Fibroblast of skin of scalp (primary cell): Measurements from ENCODE around the gene SCGB1C2.
"Not testable (repeated sequence)": the region's sequence is repeated elsewhere in the genome, so short reads cannot be mapped to it uniquely, and the experiment has no call there.

Source experiments
- DNase-seq: peaks from one replicate; pipeline ENCODE4 v3.0.0-alpha.2; 2013

SCGB1C2 gene

DNA sequence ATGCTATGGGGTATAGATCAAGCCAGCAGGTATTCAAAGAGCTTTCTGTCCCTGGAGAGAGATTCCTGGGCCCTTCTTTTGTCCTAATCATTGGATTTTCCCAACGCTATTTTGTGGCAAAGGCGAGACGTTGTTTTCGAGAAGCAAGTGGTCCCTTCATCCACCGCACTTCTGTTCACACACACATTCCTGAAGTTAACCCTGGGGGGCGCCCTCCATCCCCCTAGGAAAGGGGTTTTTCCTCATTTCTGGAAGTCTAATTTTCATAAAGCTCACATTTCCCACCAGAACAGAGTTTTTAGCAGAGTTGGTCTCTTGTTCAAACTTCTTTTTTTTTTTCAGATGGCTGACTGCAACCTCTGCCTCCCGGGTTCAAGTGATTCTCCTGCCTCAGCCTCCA is 11.9 kb downstream of the SCGB1C2 start:
- no peak for DNase-seq

DNA sequence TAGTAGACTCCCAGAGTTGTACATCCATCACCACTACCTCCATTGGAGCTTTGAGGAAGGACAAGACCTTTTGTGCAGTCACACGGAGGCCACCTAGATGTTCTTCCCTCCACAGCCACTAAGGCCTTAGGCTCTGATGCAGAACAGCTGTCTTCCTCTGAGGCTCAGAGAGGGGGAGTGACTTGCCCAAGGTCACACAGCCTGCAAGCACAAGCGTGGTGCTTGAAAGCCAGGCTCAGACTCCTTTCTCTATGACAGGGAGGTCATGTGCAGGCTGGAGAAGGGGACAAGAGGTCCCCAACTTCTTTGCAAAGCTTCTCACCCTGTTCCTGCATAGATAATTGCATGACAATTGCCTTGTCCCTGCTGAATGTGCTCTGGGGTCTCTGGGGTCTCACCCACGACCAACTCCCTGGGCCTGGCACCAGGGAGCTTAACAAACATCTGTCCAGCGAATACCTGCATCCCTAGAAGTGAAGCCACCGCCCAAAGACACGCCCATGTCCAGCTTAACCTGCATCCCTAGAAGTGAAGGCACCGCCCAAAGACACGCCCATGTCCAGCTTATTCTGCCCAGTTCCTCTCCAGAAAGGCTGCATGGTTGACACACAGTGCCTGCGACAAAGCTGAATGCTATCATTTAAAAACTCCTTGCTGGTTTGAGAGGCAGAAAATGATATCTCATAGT is 12.7 kb downstream of the SCGB1C2 start:
- no peak for DNase-seq

- no peak for DNase-seq
Observed at GRCh38 chr17:151004-151403, 13.6 kb downstream of the SCGB1C2 start.

- no peak for DNase-seq
Observed at GRCh38 chr17:151886-152859, 14.8 kb downstream of the SCGB1C2 start.

- DNase-seq = no peak
Observed at GRCh38 chr17:152860-153420, 15.6 kb downstream of the SCGB1C2 start.

GRCh38 chr17:153851-154250 is 16.5 kb downstream of the SCGB1C2 start:
- no peak for DNase-seq

DNA sequence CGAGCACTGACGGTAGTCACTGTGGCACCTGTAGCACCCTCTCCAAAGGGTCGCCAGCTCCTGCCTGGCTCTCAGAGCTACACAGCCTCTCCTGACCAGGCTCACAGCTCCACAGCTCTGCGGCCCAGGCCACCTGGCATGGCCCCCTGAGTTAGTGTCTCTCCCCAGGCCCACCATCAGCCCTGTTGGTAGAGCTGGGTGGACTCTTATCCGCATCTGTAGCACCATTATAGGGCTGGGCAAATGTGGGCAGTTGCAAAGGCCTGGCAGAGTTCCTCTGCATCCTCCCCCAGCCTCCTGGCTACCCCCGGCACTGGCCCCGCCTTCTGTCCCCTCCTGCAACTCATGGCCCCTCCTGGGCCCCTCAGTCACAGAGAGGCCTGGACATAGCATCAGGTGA is 18.2 kb downstream of the SCGB1C2 start:
- no peak for DNase-seq

GRCh38 chr17:156094-156621 is 18.8 kb downstream of the SCGB1C2 start:
- DNase-seq = no peak

- DNase-seq = no peak
Observed at GRCh38 chr17:156946-157345, 19.6 kb downstream of the SCGB1C2 start.

GRCh38 chr17:157901-158300 is 20.5 kb downstream of the SCGB1C2 start:
- DNase-seq = no peak

DNA sequence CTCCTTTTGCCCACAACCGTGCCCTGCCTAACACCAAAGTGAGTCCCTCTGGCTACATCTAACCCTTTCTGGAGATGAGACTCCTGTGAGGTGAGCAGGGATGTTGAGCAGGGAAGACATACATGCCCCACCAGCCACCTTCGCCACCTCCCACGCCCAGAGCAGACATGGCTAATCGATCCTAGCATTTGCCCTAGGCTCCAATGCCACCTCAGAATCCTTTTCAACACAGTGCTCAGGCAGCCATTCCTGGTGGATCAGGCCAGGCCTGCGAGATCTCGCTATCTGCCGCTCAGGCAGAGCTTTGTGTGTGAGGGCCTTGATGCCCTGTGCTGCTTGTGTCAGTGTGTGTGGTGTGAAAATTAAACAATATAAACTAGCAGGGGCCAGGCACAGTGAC is 21.0 kb downstream of the SCGB1C2 start:
- no peak for DNase-seq

DNA sequence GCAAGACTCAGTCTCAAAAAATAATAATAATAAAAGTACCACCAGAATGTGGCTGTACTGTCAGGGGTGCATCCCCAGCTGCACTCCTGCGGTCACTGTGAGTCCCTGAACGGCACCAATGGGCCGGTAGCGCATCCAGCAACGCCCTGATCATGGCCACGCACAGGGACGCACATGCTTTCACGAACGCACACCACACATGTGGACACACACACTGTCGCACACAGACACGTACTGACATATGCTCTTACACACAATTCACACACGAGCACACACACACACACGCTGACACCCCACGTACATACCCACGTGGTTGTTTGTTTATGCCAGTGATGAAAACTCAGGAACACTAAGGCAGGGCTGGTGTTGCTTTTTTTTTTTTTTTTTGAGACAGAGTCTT is 22.2 kb downstream of the SCGB1C2 start:
- no peak for DNase-seq

DNA sequence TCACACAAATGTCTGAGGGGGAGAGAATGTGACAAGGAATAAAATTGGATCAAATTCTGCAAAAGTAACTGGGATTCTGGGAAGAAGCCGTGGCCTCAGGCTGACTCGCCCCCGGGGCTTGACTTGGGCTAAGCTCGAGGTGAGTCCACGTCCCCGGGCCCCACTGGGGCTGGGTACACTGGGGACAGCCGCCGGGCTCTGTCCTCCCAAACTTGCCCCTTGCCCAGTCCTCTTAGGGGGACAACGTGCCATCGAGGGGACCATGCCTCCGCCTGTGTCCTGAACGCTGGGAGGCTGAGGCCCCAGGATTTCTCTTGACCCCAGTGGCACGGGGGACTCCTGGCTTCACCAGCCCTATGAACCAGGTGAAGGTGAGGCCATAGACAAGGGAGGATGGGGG is 23.0 kb downstream of the SCGB1C2 start:
- DNase-seq = no peak

GRCh38 chr17:161481-161880 is 24.1 kb downstream of the SCGB1C2 start:
- no peak for DNase-seq

- DNase-seq = no peak
Observed at GRCh38 chr17:162689-163088, 25.3 kb downstream of the SCGB1C2 start.

GRCh38 chr17:163514-164098 is 26.2 kb downstream of the SCGB1C2 start:
- no peak for DNase-seq

DNA sequence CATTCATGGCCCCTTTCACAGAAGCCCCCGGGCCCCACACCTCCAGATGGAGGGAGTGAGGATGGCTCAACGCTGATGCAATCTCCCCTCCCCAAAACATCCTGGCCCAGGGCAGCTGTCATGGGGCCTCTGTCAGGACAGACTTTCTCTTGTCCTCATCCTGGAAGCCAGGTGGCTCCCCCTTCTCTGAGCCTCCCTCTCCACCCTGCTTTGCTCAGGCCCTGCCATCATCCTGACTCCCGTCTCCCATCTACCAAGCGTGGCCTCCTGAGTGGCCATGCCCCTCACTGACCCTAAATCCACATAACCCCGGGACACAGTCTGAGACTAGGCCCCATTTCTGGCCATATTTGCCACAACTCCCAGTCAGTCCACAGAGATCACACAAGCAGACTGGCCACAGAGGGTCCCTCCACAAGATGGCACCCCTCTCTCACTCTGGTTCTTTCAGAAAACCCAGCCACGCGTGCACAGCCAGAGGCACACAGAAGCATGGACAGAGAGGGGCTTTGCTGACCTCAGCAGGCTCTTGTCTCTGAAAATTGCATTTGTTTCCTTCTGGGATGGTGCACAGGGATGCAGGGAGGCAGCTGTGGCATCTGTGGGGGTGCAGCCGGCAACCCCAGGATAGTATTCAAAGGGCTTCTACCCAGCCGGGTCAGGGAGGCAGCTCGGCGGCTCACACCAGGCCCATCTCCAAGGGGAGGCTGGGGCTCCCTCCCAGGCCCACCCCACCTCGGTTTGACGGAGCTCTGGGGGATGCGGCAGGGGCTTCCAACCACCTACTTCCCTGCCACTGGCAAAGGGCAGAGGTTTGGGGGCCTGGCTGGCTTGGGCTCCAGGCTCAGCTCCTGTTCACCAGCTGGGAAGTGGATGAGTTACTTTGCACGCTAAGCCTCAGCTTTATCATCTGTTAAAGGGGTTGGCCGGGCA is 27.2 kb downstream of the SCGB1C2 start:
- DNase-seq = peak; percentile 42

DNA sequence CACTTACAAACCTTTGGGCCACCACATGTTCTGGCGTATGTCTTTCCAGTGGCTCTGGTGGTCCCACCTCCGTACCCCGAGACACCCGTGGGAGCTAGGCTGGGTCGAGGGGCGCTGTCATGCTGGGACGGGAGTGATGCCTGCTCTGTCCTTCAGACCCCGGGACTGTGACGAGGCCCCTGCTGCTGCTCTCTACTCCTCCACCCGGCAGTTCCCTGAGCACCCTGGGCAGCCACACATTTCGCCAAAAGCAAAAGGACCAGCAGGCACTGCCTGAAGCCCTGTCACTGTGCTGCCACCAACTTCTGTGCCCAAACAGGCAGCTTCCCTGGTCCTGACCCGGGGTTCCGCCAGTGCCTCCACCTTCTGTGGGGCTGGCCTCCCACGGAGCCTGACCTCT is 28.6 kb downstream of the SCGB1C2 start:
- DNase-seq = no peak

DNA sequence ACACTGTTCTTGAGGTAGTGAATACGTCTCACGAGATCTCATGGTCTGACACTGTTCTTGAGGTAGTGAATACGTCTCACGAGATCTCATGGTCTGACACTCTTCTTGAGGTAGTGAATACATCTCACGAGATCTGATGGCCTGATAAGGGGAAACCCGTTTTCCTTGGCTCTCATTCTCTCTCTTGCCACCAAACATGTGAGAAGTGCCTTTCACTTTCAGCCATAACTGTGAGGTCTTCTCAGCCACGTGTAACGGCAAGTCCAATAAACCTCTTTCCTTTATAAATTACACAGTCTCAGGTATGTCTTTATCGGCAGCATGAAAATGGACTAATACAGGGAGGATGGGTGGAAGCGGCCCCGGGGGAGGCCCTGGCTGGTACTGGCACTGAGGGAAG is 31.2 kb downstream of the SCGB1C2 start:
- DNase-seq = not testable (repeated sequence)

GRCh38 chr17:170130-170670 is 32.8 kb downstream of the SCGB1C2 start:
- DNase-seq = no peak

DNA sequence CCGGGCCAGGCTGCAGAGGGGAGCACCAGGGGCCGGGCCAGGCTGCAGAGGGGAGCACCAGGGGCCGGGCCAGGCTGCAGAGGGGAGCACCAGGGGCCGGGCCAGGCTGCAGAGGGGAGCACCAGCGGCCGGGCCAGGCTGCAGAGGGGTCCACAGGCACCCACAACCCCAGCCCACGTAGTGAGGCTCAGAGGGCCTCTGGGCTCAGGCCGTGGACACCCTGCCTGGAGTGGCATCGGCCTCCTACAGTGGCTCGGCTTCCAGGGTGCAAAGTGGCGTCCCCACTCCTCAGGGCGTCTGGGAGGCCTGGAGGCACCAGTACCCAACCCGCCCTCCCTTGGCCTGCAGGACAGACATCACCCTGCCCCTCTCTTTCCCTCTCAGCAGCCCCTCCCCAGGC is 34.5 kb downstream of the SCGB1C2 start:
- DNase-seq = no peak
